GM12892 (cell line): ENCODE results near the gene AUP1.

Source experiments
- POLR2A ChIP-seq: IDR thresholded peaks from 2 replicates; pipeline ENCODE4 v1.6.1; 2011; ENCODE audit warnings: low read depth, low read length, control low read depth
- POLR2AphosphoS5 ChIP-seq: IDR thresholded peaks from 2 replicates; pipeline ENCODE4 v1.6.1; 2011; ENCODE audit warnings: low read depth, low read length, control low read depth
- TAF1 ChIP-seq: IDR thresholded peaks from 2 replicates; pipeline ENCODE4 v1.6.1; 2011; ENCODE audit warnings: low read depth, mild to moderate bottlenecking, control low read depth, low read length, borderline replicate concordance

DNA sequence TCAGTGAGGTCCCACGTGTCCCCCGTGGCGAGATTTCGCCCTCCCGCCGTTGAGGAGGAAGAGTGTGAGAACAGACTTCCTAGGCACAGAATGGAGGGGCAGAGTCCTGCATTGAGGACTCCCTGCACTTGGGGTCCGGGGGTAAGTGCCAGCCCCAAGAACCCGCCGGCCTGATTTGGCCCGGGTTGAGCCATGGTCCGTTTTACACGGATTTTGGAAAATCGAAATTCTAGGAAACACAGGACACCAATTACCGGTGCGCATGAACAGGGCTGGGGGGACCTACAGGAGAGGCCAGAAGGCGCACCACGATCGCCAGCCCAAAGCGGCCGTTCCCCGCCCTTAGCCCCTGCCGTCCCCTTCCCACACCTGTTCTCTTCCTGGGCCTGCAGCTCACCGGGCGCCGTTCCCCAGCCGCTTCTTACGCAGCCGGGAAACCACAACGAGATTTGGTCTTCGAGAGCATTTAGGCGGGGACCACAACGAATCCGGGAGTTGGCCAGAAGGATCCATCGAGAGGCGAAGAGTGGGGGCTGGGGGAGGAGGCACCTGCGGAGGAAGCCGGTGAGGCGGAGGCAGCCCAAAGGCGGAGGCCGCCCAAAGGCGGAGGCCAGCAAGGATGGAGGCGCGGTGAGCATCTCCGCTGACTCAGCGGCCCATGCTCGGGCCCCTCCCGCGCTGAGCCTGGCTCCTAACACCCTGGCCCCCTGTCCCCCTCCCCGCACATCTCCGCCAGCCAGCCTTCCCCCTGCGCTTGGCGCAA is 15.7 kb downstream of the AUP1 start:
- TF ChIP-seq POLR2A = no peak
- no peak for TF ChIP-seq POLR2AphosphoS5
- TF ChIP-seq TAF1 = no peak
